ENCODE measurements around the gene CA6.

GRCh38 chr1:9013819-9014218 is 68.2 kb downstream of the CA6 start:
- TF ChIP-seq MAX (IDR thresholded peaks at IDR 0.05) (no peak), FOSB (CRISPR knock-in tag; IDR thresholded peaks at IDR 0.05) (no peak), POLR2A (IDR thresholded peaks at IDR 0.05; ENCODE audit: low read length) (no peak), CBX2 (IDR thresholded peaks at IDR 0.05; ENCODE audit: borderline replicate concordance, low read depth) (no peak)

All from A549 (cell line).